ENCODE data around the gene SNX3. TPM values are rescaled to one million over a fixed set of nuclear protein-coding genes. Genes with fewer than 3 reads are reported as not detected.
"Not testable (repeated sequence)": the region's sequence is repeated elsewhere in the genome, so short reads cannot be mapped to it uniquely, and the experiment has no call there.

Gene SNX3
- total RNA-seq (2014; rRNA removed; shearing (Covaris generic)): 284 and 359 TPM in 2 replicates

DNA sequence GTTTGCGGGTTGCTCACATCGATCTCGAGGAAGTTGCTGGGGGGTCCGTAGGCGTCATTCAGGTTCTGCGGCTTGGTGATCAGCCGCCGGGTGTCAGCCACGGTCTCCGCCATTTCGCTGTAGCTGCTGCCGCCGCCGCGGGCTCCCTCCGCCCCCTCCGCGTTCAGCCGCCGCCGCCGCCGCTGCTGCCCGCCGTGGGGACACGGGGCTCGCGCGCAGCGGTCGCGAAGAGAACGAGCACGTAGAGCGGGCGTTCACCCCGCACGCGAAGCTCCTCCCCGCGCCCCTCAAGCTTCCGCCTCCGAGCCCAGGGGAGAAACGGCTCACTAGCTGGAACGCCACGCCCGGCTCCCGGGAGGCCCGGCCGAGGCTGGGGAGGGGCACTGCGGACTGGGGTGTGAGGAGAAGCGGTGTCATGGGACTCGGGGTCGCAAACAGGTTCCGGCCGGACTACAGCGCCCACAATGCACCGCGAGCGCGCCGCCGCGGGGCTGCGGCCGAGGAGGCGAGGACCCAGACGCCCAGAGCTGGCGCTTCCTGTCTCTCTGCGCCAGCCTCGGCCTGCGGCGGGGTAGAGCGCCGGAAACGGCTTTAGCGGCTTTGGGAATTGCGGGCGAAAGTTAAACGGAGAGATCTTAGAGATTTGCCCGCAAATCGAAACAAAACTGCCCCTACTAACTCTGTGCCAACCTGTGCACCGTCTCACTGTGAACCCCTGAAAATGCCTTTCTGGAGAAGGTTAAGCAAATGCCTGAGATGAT is at the start of gene SNX3:
Gene SNX3 (minus strand): TSS at position 232 of the 761 bp plus-strand sequence. CDS start 119 bp downstream, at position 113.
- peak; percentile 97 for DNase-seq (ENCODE audit: low read depth)

DNA sequence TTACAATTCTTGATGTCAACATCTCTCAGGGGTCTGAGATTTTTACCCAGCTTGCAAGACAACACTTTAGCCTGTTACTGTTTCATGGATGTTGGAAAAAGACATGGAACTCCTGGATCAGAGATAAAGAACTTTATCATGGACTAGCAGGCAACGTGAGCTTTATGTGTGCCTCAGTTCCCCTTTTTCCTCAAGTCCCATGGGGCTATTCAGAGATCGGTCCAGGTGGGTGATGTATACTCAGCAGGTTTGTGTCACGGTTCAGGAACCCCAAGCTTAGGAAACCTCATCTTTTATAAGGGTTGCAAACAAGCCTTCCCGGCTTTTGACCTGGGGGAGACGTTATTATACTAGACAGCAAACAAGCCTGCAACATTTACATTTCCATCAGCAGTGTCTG is 49.0 kb upstream of the SNX3 start:
- no peak for DNase-seq (ENCODE audit: low read depth)

DNA sequence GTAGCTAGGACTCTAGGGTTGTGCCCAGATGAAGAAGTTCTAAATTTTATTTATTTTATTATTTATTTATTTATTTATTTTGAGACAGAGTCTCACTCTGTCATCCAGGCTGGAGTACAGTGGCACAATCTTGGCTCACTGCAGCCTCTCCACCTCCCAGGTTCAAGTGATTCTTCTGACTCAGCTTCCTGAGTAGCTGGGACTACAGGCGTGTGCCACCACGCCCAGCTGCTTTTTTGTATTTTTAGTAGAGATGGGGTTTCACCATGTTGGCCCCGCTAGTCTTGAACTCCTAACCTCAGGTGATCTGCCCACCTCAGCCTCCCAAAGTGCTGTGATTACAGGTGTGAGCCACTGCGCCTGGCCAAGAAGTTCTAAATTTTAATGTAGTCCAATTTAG is 47.8 kb upstream of the SNX3 start:
- DNase-seq (ENCODE audit: low read depth): not testable (repeated sequence)

GRCh38 chr6:108304646-108305045 is 43.8 kb upstream of the SNX3 start:
- no peak for DNase-seq (ENCODE audit: low read depth)

DNA sequence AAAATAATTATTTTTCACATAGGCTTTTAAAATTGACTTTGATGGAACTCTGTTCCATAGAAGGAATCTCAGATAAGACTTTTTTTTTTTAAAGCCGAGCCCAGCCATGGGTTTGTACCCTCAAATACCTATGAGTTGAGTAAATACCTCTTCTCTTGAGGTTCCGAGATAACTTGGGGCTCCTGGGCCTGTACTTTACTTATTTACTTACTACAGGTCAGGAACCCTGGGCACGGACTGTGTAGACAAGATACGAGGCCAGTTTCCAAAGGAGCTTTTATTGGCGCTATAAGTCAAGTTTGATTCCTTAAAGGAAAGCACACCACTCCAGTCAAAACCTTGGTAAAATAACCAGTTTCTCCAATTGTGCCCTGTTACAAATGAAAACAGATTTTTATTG is 41.5 kb upstream of the SNX3 start:
- DNase-seq (ENCODE audit: low read depth): no peak

GRCh38 chr6:108295676-108296075 is 34.8 kb upstream of the SNX3 start:
- DNase-seq (ENCODE audit: low read depth): no peak

DNA sequence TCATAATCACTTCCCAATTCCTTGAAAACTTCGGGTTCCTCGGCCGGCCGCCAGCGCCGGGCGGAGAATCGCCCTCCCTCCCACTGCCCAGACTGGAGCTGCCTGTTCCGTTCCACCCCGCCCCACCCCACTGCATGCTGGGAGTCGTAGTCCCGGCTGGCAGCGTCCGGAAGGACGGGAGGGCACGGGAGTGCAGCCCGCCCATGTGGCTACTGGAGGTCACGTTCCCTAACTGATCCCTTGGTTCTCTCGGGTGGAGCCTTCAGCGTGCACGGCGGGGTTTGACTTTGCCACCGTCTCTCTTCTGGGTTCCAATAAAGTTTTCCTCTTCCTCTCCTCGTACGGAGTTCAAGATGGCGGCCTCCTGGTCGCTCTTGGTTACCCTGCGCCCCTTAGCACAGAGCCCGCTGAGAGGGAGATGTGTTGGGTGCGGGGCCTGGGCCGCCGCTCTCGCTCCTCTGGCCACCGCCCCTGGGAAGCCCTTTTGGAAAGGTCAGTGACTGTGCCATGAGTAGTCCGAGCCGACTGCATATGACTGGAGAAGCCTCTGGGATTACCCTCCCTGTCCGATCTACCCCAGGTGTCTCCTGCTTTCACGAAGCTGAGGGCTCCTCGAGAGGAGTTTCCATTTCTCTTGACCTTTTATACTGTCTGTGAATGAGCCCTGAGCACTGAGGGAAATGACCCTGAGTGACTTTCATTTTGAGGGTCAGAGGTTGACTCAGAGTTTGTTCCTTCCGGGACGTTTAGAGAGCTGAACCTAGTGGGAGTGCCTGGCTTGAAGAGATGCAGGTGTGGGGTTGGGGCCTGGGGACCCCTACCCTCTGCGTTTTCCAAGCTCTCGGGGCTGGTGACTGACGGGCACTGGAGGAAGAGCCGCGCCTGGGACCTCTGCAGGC is 34.1 kb upstream of the SNX3 start, which contains the start of gene AFG1L:
Gene AFG1L (plus strand): TSS at position 328 of the 899 bp plus-strand sequence. CDS start 26 bp downstream, at position 354.
- DNase-seq (ENCODE audit: low read depth): peak; percentile 89

- no peak for DNase-seq (ENCODE audit: low read depth)
Observed at GRCh38 chr6:108294297-108294726, 33.5 kb upstream of the SNX3 start.

DNA sequence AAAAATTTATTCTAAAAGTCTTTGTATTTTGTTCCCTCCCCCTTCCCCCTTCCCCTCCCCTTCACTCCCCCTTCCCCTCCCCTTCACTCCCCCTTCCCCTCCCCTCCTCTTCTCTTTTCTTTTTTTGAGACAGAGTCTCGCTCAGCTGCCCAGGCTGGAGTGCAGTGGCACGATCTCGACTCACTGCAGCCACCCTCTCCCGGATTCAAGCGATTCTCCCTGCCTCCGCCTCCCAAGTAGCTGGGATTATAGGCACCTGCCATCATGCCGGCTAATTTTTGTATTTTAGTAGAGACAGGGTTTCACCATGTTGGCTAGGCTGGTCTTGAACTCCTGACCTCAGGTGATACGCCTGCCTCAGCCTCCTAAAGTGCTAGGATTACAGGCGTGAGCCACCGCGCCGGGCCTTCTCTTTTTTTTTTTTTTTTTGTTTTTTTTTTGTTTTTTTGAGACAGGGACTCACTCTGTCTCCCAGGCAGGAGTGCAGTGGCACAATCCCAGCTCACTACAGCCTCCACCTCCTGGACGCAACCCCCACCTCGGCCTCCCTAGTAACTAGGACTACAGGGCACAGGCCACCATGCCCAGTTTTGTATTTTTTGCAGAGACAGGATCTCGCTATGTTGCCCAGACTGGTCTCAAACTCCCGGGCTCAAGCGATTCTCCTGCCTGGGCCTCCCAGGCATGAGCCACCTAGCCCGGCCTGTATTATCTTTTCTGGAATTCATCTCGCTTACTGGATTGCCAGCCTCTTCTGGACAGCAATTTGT is 32.9 kb upstream of the SNX3 start:
- DNase-seq (ENCODE audit: low read depth): no peak

DNA sequence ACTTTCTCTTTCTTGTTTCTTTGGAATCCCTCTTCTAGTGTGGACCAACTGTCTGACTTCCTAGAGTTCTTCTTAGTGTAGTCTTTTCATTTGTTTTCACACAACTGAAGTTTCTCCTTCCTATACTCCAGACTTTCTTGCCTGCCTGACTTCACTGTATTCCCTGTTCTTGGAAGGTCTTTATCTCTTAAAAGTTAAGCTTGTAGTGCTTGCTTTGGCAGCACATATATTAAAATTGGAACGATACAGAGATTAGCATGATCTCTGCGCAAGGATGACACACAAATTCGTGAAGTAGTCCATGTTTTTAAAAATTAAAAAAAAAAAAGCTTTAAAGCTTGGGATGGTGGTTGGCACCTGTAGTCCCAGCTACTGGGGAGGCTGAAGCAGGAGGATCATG is 31.7 kb upstream of the SNX3 start:
- DNase-seq (ENCODE audit: low read depth): not testable (repeated sequence)

- no peak for DNase-seq (ENCODE audit: low read depth)
Observed at GRCh38 chr6:108291091-108291490, 30.3 kb upstream of the SNX3 start.

DNA sequence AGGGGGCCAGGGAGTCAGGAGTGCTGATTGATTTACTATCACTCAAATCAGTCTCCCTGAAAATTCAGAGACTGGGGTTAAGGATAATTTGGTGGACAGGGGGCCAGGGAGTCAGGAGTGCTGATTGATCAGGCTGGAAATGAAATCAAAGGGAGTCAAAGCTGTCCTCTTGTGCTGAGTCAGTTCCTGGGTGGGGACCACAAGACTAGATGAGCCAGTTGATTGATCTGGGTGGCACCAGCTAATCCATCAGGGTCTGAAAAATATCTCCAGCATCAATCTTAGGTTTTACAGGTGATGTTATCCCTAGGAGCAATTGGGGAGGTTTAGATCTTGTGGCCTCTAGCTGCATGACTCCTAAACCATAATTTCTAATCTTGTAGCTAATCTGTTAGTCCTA is 27.9 kb upstream of the SNX3 start:
- DNase-seq (ENCODE audit: low read depth): no peak

- DNase-seq (ENCODE audit: low read depth): no peak
Observed at GRCh38 chr6:108287373-108287772, 26.5 kb upstream of the SNX3 start.

GRCh38 chr6:108286366-108286765 is 25.5 kb upstream of the SNX3 start:
- no peak for DNase-seq (ENCODE audit: low read depth)

GRCh38 chr6:108285381-108285780 is 24.5 kb upstream of the SNX3 start:
- no peak for DNase-seq (ENCODE audit: low read depth)

DNA sequence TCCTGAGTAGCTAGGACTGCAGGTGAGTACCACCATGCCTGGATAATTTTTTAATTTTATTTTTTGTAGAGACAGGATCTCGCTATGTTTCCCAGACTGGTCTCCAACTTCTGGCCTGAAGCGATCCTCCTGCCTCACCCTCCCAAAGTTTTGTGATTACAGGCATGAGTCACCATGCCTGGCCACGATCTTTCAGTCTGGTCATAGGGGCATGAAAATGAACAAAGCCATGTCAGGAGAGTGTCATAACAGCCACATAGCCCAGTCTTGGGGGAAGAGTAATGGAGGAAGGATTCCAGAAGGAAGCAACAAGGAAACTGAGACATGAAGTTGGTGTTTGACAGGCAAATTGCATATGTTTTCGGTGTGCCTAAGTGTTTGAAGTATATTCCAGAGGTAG is 17.0 kb upstream of the SNX3 start:
- peak; percentile 44 for DNase-seq (ENCODE audit: low read depth)

DNA sequence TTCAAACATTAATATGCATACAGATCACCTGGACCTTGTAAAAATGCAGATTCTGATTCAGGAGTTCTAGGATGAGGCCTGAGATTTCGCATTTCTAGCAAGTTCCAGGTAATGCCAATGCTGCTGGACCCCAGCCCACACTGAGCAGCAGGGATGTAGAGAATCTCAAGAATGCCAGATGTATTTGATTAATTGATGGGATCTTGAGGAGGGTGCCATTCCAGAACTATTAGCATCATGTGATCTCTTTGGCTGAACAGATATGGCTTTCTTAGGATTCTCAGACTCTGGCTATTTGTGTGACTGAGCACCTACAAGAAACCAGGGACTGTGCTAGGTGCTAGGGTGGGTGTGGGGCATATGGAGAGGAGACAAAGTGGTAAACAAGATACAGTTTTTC is 16.5 kb upstream of the SNX3 start:
- no peak for DNase-seq (ENCODE audit: low read depth)

GRCh38 chr6:108275976-108276375 is 15.1 kb upstream of the SNX3 start:
- no peak for DNase-seq (ENCODE audit: low read depth)

DNA sequence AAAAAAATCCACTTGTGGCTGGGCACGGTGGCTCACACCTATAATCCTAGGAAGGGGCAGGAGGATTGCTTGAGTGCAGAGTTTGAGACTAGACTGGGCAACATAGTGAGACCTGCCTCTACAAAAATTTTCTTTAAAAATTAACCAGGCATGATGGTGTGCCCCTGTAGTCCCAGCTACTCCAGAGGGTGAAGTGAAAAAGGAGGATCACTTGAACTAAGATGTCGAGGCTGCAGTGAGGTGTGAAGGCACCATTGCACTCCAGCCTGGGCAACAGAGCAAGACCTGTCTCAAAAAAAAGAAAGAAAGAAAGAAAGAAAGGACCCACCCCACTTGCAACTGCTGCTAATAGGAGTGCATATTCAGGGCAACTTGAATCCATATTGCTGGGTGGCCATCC is 13.7 kb upstream of the SNX3 start:
- no peak for DNase-seq (ENCODE audit: low read depth)

DNA sequence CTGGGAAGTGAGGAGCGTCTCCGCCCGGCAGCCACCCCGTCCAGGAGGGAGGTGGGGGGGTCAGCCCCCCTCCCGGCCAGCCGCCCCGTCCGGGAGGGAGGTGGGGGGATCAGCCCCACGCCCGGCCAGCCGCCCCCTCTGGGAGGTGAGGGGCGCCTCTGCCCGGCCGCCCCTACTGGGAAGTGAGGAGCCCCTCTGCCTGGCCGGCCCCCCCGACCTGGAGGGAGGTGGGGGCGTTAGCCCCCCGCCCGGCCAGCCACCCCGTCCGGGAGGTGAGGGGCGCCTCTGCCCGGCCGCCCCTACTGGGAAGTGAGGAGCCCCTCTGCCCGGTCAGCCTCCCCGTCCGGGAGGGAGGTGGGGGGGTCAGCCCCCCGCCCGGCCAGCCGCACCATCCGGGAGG is 9.1 kb upstream of the SNX3 start:
- not testable (repeated sequence) for DNase-seq (ENCODE audit: low read depth)

DNA sequence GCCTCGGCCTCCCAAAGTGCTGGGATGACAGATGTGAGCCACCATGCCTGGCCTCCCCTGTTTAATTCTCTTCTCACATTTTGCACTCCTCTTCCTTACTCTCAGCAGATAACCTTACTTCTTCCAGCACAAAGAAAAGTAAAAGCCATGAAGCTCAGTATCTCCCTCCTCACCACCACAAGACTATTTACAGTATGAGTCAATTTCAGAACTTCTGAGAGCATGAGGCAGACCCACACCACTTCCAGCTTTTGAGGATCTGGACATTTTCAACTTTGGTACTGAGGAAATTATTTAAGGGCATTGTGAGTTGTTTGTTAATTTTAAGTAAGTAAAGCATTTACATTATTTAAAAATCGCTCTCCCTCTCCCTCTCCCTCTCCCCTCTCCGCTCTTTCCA is 8.0 kb upstream of the SNX3 start:
- DNase-seq (ENCODE audit: low read depth): no peak

DNA sequence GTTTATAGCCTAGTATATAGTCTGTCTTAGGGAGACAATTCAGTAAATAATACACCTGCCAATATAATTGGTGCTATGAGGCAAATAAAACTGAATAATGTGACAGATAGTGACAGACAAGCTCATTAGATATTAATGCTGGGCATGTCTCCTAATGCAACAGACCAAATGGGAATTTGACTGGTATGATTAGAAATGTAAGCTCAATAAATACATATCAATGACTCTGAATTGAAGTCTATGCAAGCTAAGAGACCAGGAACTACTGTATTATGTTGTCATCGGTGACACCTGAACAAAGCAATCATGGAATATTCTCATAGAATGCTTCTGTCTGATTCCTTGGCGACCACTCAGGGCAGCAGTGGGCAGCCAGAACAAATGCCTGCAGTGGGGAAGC is 2.5 kb upstream of the SNX3 start:
- no peak for DNase-seq (ENCODE audit: low read depth)
